OCI-LY1 (cell line): ENCODE data around the gene GOT2.
"Not testable (repeated sequence)": the region's sequence is repeated elsewhere in the genome, so short reads cannot be mapped to it uniquely, and the experiment has no call there.

Source experiments
- H2AFZ ChIP-seq: fragments of 200-600 bp; sonication (generic), shearing (Covaris generic); 2 replicates; pipeline ENCODE4 v1.6.0; 2014; ENCODE audit warnings: antibody characterized with exemption, mild to moderate bottlenecking, low read length
- H3F3A ChIP-seq: fragments of 200-600 bp; sonication (generic), shearing (Covaris generic); 2 replicates; pipeline ENCODE4 v1.6.0; 2014; ENCODE audit warnings: mild to moderate bottlenecking, antibody characterized with exemption, low read length, moderate library complexity; ENCODE audit not compliant: insufficient read depth
- H3K27ac ChIP-seq: fragments of 200-600 bp; sonication (generic); 2 replicates; pipeline ENCODE4 v1.5.1; 2014; ENCODE audit warnings: low read length, mixed run types, mild to moderate bottlenecking, low read depth; ENCODE audit not compliant: poor library complexity, severe bottlenecking
- H3K27me3 ChIP-seq: fragments of 200-600 bp; sonication (generic); 2 replicates; pipeline ENCODE4 v1.6.0; 2014; ENCODE audit warnings: antibody characterized with exemption, mild to moderate bottlenecking, low read length, moderate library complexity; ENCODE audit not compliant: insufficient read depth
- H3K36me3 ChIP-seq: fragments of 200-600 bp; sonication (generic); 2 replicates; pipeline ENCODE4 v1.6.1; 2014; ENCODE audit warnings: mild to moderate bottlenecking, antibody characterized with exemption, low read length, moderate library complexity, mixed read lengths; ENCODE audit not compliant: insufficient read depth
- H3K4me1 ChIP-seq: fragments of 200-600 bp; sonication (generic); 2 replicates; pipeline ENCODE4 v1.5.1; 2014; ENCODE audit warnings: mild to moderate bottlenecking, low read length, moderate library complexity; ENCODE audit not compliant: insufficient read depth, severe bottlenecking
- H3K4me2 ChIP-seq: fragments of 200-600 bp; sonication (generic), shearing (Covaris generic); 2 replicates; pipeline ENCODE4 v1.6.1; 2014; ENCODE audit warnings: low read length
- H3K4me3 ChIP-seq: fragments of 200-600 bp; sonication (generic); 2 replicates; pipeline ENCODE4 v1.5.1; 2014; ENCODE audit warnings: low read length, low read depth, mild to moderate bottlenecking, mixed read lengths; ENCODE audit not compliant: poor library complexity, severe bottlenecking
- H3K79me2 ChIP-seq: fragments of 200-600 bp; shearing (Covaris generic); 2 replicates; pipeline ENCODE4 v1.6.1; 2016; ENCODE audit warnings: mixed run types, low read length, mixed read lengths; ENCODE audit not compliant: insufficient read depth
- H3K9ac ChIP-seq: fragments of 200-600 bp; sonication (generic), shearing (Covaris generic); 2 replicates; pipeline ENCODE4 v1.6.1; 2014; ENCODE audit warnings: mild to moderate bottlenecking, low read length, mixed read lengths
- H3K9me2 ChIP-seq: fragments of 200-600 bp; sonication (generic), shearing (Covaris generic); 2 replicates; pipeline ENCODE4 v1.6.1; 2014; ENCODE audit warnings: low read depth, mild to moderate bottlenecking, low read length, mixed read lengths
- H3K9me3 ChIP-seq: fragments of 200-600 bp; shearing (Covaris generic); 2 replicates; pipeline ENCODE4 v1.6.1; 2014; ENCODE audit warnings: low read length, mixed read lengths
- H4K20me1 ChIP-seq: fragments of 200-600 bp; sonication (generic), shearing (Covaris generic); 2 replicates; pipeline ENCODE4 v1.6.0; 2016; ENCODE audit warnings: mild to moderate bottlenecking, low read length; ENCODE audit not compliant: insufficient read depth
- EZH2 ChIP-seq: fragments of 200-600 bp; sonication (generic), shearing (Covaris generic); IDR thresholded peaks from 2 replicates; pipeline ENCODE4 v1.8.0; 2017; ENCODE audit warnings: borderline replicate concordance, mixed run types, mild to moderate bottlenecking, antibody characterized with exemption, low read length, moderate library complexity, mixed read lengths
- TF ChIP-seq, protein P1 (sequence below): fragments of 200-600 bp; sonication (generic), shearing (Covaris generic); IDR thresholded peaks from 2 replicates; pipeline ENCODE4 v1.5.1; 2017; ENCODE audit warnings: mild to moderate bottlenecking, antibody characterized with exemption, low read length, moderate library complexity, mixed read lengths

GOT2 gene

DNA sequence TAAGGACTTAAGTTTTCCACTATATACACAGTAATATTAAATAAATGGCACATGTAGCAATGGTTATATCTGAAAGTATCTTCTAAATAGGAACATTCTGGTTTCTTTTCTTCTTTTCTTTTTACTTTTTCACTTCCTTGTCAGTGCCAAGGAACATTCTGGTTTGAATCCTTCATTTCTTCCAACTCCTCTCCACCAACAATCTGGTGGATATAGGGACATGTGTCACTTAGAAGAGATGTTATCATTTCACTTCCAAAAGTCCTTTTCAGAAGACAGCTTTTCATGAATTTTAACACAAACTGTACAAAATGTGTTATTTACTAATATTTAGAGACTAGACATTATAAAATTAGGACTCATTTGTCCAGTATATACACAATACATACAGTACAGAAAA is 7.9 kb upstream of the GOT2 start:
- Histone ChIP-seq H3K4me1 (no peaks in the 10 kb centered on the region), H3F3A (no peaks in the 10 kb centered on the region), H3K9me3 (no peaks in the 10 kb centered on the region), H3K4me3 (no peak overlapping the region), H3K27me3 (no peaks in the 10 kb centered on the region), H3K9ac (no peak overlapping the region), H4K20me1 (no peaks in the 10 kb centered on the region), H3K4me2 (no peak overlapping the region), H3K36me3 (no peaks in the 10 kb centered on the region), H2AFZ (no peak overlapping the region), H3K79me2 (no peaks in the 10 kb centered on the region), H3K9me2 (no peaks in the 10 kb centered on the region), H3K27ac (no peak overlapping the region)
- TF ChIP-seq, protein P1, sequence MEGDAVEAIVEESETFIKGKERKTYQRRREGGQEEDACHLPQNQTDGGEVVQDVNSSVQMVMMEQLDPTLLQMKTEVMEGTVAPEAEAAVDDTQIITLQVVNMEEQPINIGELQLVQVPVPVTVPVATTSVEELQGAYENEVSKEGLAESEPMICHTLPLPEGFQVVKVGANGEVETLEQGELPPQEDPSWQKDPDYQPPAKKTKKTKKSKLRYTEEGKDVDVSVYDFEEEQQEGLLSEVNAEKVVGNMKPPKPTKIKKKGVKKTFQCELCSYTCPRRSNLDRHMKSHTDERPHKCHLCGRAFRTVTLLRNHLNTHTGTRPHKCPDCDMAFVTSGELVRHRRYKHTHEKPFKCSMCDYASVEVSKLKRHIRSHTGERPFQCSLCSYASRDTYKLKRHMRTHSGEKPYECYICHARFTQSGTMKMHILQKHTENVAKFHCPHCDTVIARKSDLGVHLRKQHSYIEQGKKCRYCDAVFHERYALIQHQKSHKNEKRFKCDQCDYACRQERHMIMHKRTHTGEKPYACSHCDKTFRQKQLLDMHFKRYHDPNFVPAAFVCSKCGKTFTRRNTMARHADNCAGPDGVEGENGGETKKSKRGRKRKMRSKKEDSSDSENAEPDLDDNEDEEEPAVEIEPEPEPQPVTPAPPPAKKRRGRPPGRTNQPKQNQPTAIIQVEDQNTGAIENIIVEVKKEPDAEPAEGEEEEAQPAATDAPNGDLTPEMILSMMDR: no peak
- no peak for TF ChIP-seq EZH2

DNA sequence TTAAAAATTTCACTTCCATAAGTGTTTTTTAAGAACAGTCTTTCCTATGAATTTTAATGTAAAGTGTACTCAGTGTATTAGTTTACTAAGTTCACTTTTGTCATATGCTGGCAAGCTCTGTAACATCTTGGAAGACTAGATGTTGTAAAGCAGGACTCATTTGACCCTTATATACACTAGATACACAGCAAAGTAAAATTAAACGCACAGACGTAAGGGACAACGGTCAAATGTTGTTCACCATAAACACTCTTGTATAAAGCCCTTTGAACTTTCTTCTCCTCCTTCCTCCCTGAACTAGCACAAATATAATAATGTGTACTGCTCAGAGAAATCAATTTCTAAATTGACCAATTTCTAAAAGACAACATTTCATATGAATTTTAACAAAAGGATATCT is 7.0 kb upstream of the GOT2 start:
- Histone ChIP-seq H2AFZ (no peak overlapping the region), H3K9me3 (no peaks in the 10 kb centered on the region), H3K9ac (no peak overlapping the region), H4K20me1 (no peaks in the 10 kb centered on the region), H3K79me2 (no peaks in the 10 kb centered on the region), H3F3A (no peaks in the 10 kb centered on the region), H3K4me3 (no peak overlapping the region), H3K4me1 (no peaks in the 10 kb centered on the region), H3K4me2 (no peak overlapping the region), H3K27me3 (no peaks in the 10 kb centered on the region), H3K36me3 (no peaks in the 10 kb centered on the region), H3K27ac (no peak overlapping the region), H3K9me2 (no peaks in the 10 kb centered on the region)
- TF ChIP-seq, protein P1: no peak
- no peak for TF ChIP-seq EZH2

DNA sequence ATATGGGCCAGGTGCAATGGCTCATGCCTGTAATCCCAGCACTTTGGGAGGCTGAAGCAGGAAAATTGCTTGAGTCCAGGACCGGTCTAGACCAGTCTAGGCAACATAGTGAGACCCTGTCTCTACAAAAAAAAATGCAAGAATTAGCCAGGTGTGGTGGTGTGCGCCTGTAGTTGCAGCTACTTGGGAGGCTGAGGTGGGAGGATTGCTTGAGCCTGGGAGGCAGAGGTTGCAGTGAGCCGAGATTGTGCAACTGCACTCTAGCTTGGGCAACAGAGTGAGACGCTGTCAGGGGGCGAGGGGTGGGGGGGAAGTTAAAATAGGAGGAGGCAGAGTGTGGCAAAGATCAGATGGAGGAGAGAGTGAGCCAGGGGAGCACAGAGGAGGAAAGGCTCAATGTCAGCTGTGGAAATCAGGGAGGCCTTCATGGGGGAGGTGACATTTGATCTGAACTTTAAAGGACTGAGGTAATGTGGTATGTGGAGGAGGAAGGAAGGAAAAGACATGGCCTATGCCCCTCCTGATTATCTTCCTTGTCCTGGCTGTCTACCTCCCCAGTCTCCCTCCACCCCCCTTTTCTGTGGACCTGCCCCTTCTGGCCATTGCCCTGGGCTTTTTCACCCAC is 4.7 kb upstream of the GOT2 start:
- Histone ChIP-seq H3K4me3 (no peak overlapping the region), H3K4me2 (no peak overlapping the region), H3K9me3 (no peaks in the 10 kb centered on the region), H3K9ac (no peak overlapping the region), H3F3A (no peaks in the 10 kb centered on the region), H3K9me2 (no peaks in the 10 kb centered on the region), H3K36me3 (no peaks in the 10 kb centered on the region), H3K27me3 (no peaks in the 10 kb centered on the region), H3K27ac (no peak overlapping the region), H4K20me1 (no peaks in the 10 kb centered on the region), H2AFZ (no peak overlapping the region), H3K79me2 (no peaks in the 10 kb centered on the region), H3K4me1 (peaks cover 7% of the 10 kb centered on the region)
- TF ChIP-seq, protein P1: no peak
- no peak for TF ChIP-seq EZH2

DNA sequence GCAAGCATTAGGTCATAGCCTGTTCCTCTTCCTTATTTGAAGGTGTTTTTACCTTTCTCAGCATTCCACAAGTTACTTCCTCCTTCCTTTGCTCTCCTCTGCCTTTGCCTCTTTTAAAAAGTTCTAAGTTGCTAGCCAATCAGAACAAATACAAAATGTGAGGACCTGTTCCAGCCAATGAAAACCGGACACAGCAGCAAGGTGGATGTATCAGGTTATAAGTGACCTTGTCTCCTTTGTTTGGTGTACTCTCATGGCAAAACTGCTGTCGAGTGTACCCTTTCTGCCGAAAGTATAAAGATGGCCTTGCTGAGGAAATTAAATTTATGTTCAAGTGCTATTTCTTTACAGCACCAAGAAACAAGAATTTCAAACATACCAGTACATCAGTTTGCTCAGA is 2.2 kb upstream of the GOT2 start:
- H3K4me1 ChIP-seq: peaks cover 26% of the 10 kb centered on the region
- H3F3A ChIP-seq, H2AFZ ChIP-seq, H3K9me3 ChIP-seq, H4K20me1 ChIP-seq, H3K27me3 ChIP-seq, H3K27ac ChIP-seq, H3K36me3 ChIP-seq, H3K9me2 ChIP-seq, H3K4me2 ChIP-seq, H3K9ac ChIP-seq, H3K4me3 ChIP-seq: not testable (repeated sequence)
- peaks cover 21% of the 10 kb centered on the region for H3K79me2 ChIP-seq
